H7 (cell line): ENCODE data around the gene FAM124A. TPM values are rescaled to one million over a fixed set of nuclear protein-coding genes. Genes with fewer than 3 reads are reported as not detected.

Experiments used
- DNase-seq: peaks from one replicate; pipeline ENCODE4 v3.0.0; 2012
- H3K27me3 ChIP-seq: 2 replicates; pipeline ENCODE4 v1.6.0; 2011; ENCODE audit warnings: mild to moderate bottlenecking, low read length; ENCODE audit not compliant: control insufficient read depth, insufficient read depth
- H3K36me3 ChIP-seq: replicated peaks from 2 replicates; pipeline ENCODE4 v1.5.1; 2011; ENCODE audit warnings: low read length; ENCODE audit not compliant: control insufficient read depth, insufficient read depth
- H3K4me3 ChIP-seq: 2 replicates; pipeline ENCODE4 v1.5.1; 2011; ENCODE audit warnings: low read depth, mild to moderate bottlenecking, control low read depth, low read length, moderate library complexity; ENCODE audit not compliant: insufficient read depth
- total RNA-seq: library from RNA; depleted of rRNA; stranded (reverse); fragments of >200 nt; shearing (Covaris generic); gene quantifications from 2 replicates; pipeline ENCODE4 v1.2.3, GENCODE V29; 2014

FAM124A gene
- total RNA-seq, 1 experiment from 2014 or later, result 26.5 TPM

DNA sequence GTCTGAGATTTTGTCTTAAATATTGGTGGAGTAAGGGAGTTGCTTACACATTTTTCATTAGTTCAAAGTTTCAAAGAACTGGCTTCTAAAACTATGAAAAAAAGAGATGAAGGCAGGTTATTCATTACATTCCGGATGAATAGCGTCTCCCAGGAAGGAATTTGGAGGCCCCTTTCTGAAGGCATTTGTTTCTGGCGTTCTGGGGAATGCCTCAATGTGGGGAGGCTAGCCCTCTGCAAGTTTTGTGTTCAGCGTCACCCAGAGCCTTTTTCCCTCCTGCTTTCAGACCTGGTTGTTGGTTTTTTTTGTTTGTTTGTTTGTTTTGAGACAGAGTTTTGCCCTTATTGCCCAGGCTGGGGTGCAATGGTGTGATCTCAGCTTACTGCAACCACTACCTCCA is 21.0 kb downstream of the FAM124A start:
- peak; percentile 54 for DNase-seq
- Histone ChIP-seq H3K27me3 (no peaks in the 10 kb centered on the region), H3K4me3 (no peak overlapping the region), H3K36me3 (peaks cover 9% of the 10 kb centered on the region)

GRCh38 chr13:51243832-51244231 is 21.6 kb downstream of the FAM124A start:
- Histone ChIP-seq H3K4me3 (no peak overlapping the region), H3K27me3 (no peaks in the 10 kb centered on the region), H3K36me3 (peaks cover 14% of the 10 kb centered on the region)
- DNase-seq, result peak; percentile 77

- peak; percentile 35 for DNase-seq
- Histone ChIP-seq H3K27me3 (no peaks in the 10 kb centered on the region), H3K4me3 (no peak overlapping the region), H3K36me3 (peaks cover 14% of the 10 kb centered on the region)
These were observed 22.6 kb downstream of the FAM124A start for GRCh38 chr13:51244637-51245405.

DNA sequence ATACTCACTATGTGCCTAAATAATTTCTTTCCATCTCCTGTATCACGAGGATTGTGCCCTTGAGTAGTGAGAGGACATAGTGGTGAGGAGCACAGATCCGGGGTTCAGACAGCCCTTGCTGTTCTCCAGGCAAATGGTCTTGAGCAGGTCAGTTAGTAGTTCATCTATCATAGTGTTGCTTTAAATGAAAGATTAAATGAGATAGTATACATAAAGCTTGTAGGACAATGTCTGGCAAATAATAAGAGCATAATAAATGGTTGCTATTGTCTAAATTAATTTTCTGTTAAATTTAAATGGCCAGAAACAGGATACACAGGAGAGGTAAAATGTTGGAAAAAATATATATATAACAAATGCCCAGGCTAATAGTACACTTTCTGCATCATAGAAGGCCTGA is 23.4 kb downstream of the FAM124A start:
- Histone ChIP-seq H3K4me3 (no peak overlapping the region), H3K27me3 (no peaks in the 10 kb centered on the region), H3K36me3 (peaks cover 10% of the 10 kb centered on the region)
- no peak for DNase-seq

DNA sequence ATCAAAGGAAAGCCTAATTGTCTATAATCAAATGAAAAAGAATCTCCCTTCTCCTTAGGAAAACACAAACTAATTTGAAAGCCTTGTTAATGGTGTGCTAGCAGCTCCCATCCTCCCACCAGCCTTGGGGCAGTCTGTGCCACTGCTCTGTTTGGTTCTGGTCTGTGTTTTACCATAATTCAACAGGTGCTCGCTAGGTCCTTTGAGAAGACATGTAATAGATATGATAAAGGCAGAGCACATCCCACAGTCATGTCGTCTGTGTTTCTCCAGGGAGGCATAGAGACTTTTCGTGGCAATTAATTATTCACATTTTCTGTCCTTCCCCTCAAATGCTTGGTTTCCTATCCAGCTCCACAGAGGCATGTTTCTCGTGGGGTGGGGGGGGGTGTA is 23.8 kb downstream of the FAM124A start:
- H3K4me3 ChIP-seq, result no peak overlapping the region
- no peak for DNase-seq
- no peaks in the 10 kb centered on the region for H3K27me3 ChIP-seq
- H3K36me3 ChIP-seq, result peaks cover 10% of the 10 kb centered on the region

GRCh38 chr13:51246418-51247277 is 24.4 kb downstream of the FAM124A start:
- H3K4me3 ChIP-seq, result no peak overlapping the region
- H3K36me3 ChIP-seq, result peaks cover 11% of the 10 kb centered on the region
- peak; percentile 30 for DNase-seq
- no peaks in the 10 kb centered on the region for H3K27me3 ChIP-seq

DNA sequence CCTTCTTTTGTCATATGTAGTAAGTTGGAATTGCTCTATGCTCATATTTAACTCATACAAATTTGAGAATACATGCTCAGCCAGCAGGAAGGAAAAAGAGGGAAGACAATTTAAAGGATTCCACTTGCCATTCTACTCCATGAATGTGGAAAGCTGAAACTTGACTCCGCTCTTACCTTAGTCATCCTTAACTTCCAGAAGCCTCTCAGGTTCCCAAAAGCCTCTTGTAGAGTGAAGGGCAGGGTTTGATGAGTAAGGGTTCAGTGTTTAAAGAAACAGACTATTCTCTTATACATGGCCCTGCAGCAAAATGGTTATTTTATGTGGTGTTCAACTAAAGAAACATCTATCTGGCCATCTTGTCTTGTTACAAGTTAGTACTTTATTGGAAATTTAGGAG is 27.1 kb downstream of the FAM124A start:
- H3K4me3 ChIP-seq, result no peak overlapping the region
- H3K36me3 ChIP-seq, result peaks cover 17% of the 10 kb centered on the region
- no peaks in the 10 kb centered on the region for H3K27me3 ChIP-seq
- no peak for DNase-seq

DNA sequence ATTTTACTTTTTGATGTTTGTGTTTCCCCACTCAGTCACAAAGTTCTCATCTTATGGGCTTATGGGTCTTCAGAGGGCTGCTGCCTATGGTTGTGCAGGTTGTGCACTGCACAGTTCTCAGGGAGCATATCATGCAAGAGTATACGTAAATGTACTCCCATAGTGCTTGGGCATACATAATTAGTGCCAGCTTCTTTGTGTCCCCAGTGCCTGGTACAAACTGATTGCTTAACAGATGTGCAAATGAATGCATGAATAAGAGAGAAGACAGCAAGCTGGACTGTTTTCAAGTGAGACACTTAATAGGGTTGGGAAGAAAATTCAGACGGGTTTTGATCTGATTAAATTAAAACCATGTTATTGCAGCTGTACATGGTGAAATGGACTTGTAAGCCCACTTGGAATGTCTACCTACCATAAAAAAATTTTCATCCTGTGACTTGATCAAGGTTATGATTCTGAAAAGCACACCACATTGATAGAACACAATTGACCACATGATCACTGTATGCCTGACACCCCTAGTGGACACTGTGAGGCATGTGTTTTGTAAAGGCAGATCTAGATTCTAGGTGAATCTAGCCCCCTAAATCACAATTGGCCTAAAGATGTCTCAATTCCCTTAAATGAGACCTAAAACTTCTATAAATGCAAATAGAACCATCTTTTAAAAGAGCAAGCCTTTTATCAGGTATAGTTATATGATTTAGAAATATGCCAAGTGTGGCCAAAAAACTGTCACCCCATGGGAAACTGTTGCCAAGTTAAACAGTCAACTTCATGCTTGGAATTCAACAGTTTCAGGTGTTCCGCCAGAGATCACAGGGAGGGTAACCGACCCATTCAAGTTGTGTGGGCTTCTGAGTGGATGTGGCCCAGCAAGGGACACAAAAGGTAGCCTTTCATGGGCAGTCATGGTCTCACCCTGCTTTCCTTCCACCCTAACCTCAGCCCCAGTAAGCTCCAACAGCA is 27.9 kb downstream of the FAM124A start:
- Histone ChIP-seq H3K27me3 (no peaks in the 10 kb centered on the region), H3K36me3 (peaks cover 20% of the 10 kb centered on the region), H3K4me3 (no peak overlapping the region)
- peak; percentile 76 for DNase-seq

GRCh38 chr13:51251480-51251879 is 29.3 kb downstream of the FAM124A start:
- Histone ChIP-seq H3K4me3 (no peak overlapping the region), H3K27me3 (no peaks in the 10 kb centered on the region), H3K36me3 (peaks cover 26% of the 10 kb centered on the region)
- peak; percentile 32 for DNase-seq

- H3K36me3 ChIP-seq, result peaks cover 34% of the 10 kb centered on the region
These were observed 30.8 kb downstream of the FAM124A start for GRCh38 chr13:51252954-51253532.

GRCh38 chr13:51255556-51255955 is 33.4 kb downstream of the FAM124A start:
- Histone ChIP-seq H3K4me3 (no peak overlapping the region), H3K36me3 (peaks cover 39% of the 10 kb centered on the region)

More at GRCh38 chr13:51252954-51253532, 30.8 kb downstream of the FAM124A start:
- DNase-seq, result no peak
- no peak overlapping the region for H3K4me3 ChIP-seq
- H3K27me3 ChIP-seq, result no peaks in the 10 kb centered on the region

GRCh38 chr13:51257187-51257586 is 35.0 kb downstream of the FAM124A start:
- DNase-seq, result no peak
- Histone ChIP-seq H3K36me3 (peaks cover 40% of the 10 kb centered on the region), H3K4me3 (no peak overlapping the region), H3K27me3 (no peaks in the 10 kb centered on the region)

More at GRCh38 chr13:51255556-51255955, 33.4 kb downstream of the FAM124A start:
- no peaks in the 10 kb centered on the region for H3K27me3 ChIP-seq
- peak; percentile 69 for DNase-seq

GRCh38 chr13:51258612-51259548 is 36.7 kb downstream of the FAM124A start:
- Histone ChIP-seq H3K36me3 (peaks cover 41% of the 10 kb centered on the region), H3K4me3 (no peak overlapping the region), H3K27me3 (no peaks in the 10 kb centered on the region)
- DNase-seq, result peak; percentile 72
